Measurements from ENCODE around the gene IQCC. TPM values are rescaled to one million over a fixed set of nuclear protein-coding genes. Genes with fewer than 3 reads are reported as not detected.

Gene IQCC
- total and polyA plus RNA-seq, 8 donors: 1.9 to 8.7 (median 7.9) TPM

DNA sequence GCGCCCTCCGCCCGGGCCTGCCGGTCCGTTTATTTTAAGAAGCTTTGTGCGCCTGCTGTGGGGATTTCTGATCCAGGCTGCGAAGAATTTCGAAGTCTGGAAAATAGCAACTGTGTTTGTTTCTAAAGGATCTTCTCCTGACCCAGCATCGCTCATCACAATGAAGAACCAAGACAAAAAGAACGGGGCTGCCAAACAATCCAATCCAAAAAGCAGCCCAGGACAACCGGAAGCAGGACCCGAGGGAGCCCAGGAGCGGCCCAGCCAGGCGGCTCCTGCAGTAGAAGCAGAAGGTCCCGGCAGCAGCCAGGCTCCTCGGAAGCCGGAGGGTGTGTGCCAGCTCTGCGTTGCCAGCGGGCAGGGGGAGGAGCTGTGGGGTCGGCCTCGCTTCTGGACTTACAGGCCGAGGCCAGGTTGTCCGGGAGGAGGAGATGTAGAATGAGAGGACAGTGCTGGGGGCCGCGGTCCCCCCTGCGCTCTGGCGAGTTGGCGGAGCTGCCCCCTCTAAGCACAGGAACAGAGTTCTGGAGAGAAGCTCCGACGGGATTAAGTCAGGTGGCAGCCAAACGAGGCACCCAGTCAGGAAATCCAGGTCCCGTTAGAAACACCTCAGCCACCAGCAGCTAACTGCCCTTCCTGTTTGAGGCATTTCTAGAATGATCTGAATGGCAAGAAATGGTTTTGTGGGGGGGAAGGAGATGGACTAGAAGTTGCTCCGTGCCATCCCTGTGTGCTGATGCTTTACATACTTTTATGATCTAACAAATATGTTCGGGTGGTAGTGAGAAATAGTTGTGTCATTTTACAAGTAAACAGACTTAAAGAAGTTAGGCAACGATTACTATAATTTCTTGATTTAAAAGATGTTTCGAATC, 25.0 kb upstream of the IQCC start:
- ATAC-seq (peak; percentile 56), DNase-seq (peak in 3 of 4 donors; percentile 46 to 86 (median 52))
- intact Hi-C loops (cut with DNase I): no loop called here
- H3K4me3 ChIP-seq: peak overlapping the region; percentile 62 to 80
- no peak for TF ChIP-seq CTCF (IDR thresholded peaks at IDR 0.05)
- no peaks in the 10 kb centered on the region for H3K27me3 ChIP-seq
- peaks cover 21 to 63% of the 10 kb centered on the region in 2 donors for H3K4me1 ChIP-seq
- no peaks in the 10 kb centered on the region for H3K9me3 ChIP-seq
- peaks cover 0 to 40% of the 10 kb centered on the region in 2 donors for H3K36me3 ChIP-seq
- peak overlapping the region; percentile 94 to 95 for H3K27ac ChIP-seq

- H3K27ac ChIP-seq: peak overlapping the region in 1 of 2 donors; percentile 95
- peak overlapping the region; percentile 62 to 80 for H3K4me3 ChIP-seq
- no peak for TF ChIP-seq CTCF (IDR thresholded peaks at IDR 0.05)
- H3K36me3 ChIP-seq: peaks cover 0 to 46% of the 10 kb centered on the region in 2 donors
- H3K27me3 ChIP-seq: no peaks in the 10 kb centered on the region
- DNase-seq (no peak), ATAC-seq (no peak)
- intact Hi-C loops (cut with DNase I): no loop called here
- H3K4me1 ChIP-seq: peaks cover 21 to 63% of the 10 kb centered on the region in 2 donors
- H3K9me3 ChIP-seq: no peaks in the 10 kb centered on the region
These were observed 24.4 kb upstream of the IQCC start for GRCh38 chr1:32181065-32181464.

GRCh38 chr1:32181563-32181962, 23.9 kb upstream of the IQCC start:
- Histone ChIP-seq H3K4me1 (peaks cover 21 to 63% of the 10 kb centered on the region in 2 donors), H3K4me3 (peak overlapping the region; percentile 62 to 80), H3K9me3 (no peaks in the 10 kb centered on the region), H3K36me3 (peaks cover 0 to 51% of the 10 kb centered on the region in 2 donors), H3K27me3 (no peaks in the 10 kb centered on the region), H3K27ac (no peak overlapping the region)
- no peak for ATAC-seq
- no peak for DNase-seq
- no peak for TF ChIP-seq CTCF (IDR thresholded peaks at IDR 0.05)
- intact Hi-C loops (cut with DNase I): no loop called here

DNA sequence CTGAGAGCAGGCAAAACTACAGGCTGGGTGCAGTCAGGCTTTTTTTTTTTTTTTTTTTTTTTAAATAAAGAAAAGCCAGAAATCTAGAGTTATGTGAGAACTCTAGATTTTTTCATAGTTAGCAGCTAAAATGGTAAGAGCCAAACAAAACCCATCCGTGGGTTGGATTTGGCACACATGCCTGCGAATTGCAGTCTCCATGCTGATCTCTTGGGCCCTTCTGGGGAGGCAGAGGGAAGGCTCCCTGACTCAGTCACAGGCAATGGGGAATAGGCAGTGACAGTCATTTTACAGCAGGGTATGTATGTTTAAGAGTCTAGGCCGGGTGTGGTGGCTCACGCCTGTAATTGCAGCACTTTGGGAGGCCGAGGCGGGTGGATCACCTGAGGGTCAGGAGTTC, 23.4 kb upstream of the IQCC start:
- DNase-seq: no peak
- Histone ChIP-seq H3K36me3 (peaks cover 0 to 55% of the 10 kb centered on the region in 2 donors), H3K4me1 (peaks cover 21 to 63% of the 10 kb centered on the region in 2 donors), H3K27me3 (no peaks in the 10 kb centered on the region), H3K9me3 (no peaks in the 10 kb centered on the region), H3K27ac (no peak overlapping the region), H3K4me3 (peak overlapping the region in 1 of 2 donors; percentile 80)
- ATAC-seq: no peak
- TF ChIP-seq CTCF (IDR thresholded peaks at IDR 0.05): no peak
- intact Hi-C loops (cut with DNase I): no loop called here

- no peak for TF ChIP-seq CTCF (IDR thresholded peaks at IDR 0.05)
- Histone ChIP-seq H3K27ac (no peak overlapping the region), H3K4me1 (peaks cover 13 to 48% of the 10 kb centered on the region in 2 donors), H3K9me3 (no peaks in the 10 kb centered on the region), H3K27me3 (no peaks in the 10 kb centered on the region), H3K4me3 (no peak overlapping the region), H3K36me3 (peaks cover 9 to 81% of the 10 kb centered on the region in 2 donors)
- ATAC-seq (no peak), DNase-seq (no peak)
- intact Hi-C loops (cut with DNase I): no loop called here
These were observed 20.8 kb upstream of the IQCC start for GRCh38 chr1:32184650-32185049.
